K562 (cell line): Measurements from ENCODE around the gene WDFY2. TPM values are rescaled to one million over a fixed set of nuclear protein-coding genes. Genes with fewer than 3 reads are reported as not detected.

Experiments used
- ATAC-seq: fragments of 200-7000 bp; cut with Tn5 transposase; 3 replicates; pipeline ENCODE4 v1.9.1; 2020; ENCODE audit warnings: moderate library complexity
- BruUV-seq: library from RNA; stranded (reverse); fragments of 400-500 nt; replicated peaks from 2 replicates; lab custom pipeline; 2021; lab: Mats Ljungman, UMichigan
- CTCF ChIA-PET: fragments of 300-600 bp; formaldehyde crosslinking; extraction: SDS; loops from one replicate; lab custom pipeline; 2021; ENCODE audit warnings: low intra/inter-chr PET ratio; lab: Yijun Ruan, JAX
- POLR2A ChIA-PET: fragments of 300-600, 350-650 bp; sonication (Branson Sonifier 250); formaldehyde crosslinking; extraction: SDS; loops from one replicate; lab custom pipeline; 2021; ENCODE audit warnings: antibody characterized with exemption, inconsistent platforms; lab: Yijun Ruan, JAX
- DNase-seq, 4 experiments: peaks; one replicate each; pipeline versions ENCODE4 v3.0.0 to v3.0.0-alpha.2; 2011 to 2018; ENCODE audit warnings: low spot score in 3 of 4, mixed read lengths in 3 of 4; ENCODE audit errors: extremely low read depth in 1 of 4
- FAIRE-seq: peaks from 2 replicates; lab custom pipeline; 2011; peaks lifted over from hg19 to GRCh38; lab: Jason Lieb, UNC
- H2AFZ ChIP-seq: 2 replicates; pipeline ENCODE4 v1.6.0; 2011; ENCODE audit warnings: low read depth, low read length, control low read depth, inconsistent platforms
- H3K27ac ChIP-seq: fragments of 200-600 bp; 3 replicates; pipeline ENCODE4 v1.8.0; 2011; ENCODE audit warnings: low read depth, mild to moderate bottlenecking, control low read depth, inconsistent platforms, low read length, moderate library complexity, mixed read lengths; ENCODE audit errors: extremely low read depth
- H3K27me3 ChIP-seq, 2 experiments: fragments of 300-600 bp in 1 of 2; 2 replicates in 1 of 2; 3 replicates in 1 of 2; pipeline versions ENCODE4 v1.6.0 to v1.8.0; 2011; ENCODE audit warnings: inconsistent platforms in 2 of 2, low read length in 2 of 2, mild to moderate bottlenecking in 1 of 2, mixed read lengths in 1 of 2, moderate library complexity in 1 of 2; ENCODE audit not compliant: control insufficient read depth in 2 of 2, insufficient read depth in 2 of 2
- H3K36me3 ChIP-seq: fragments of 300-600 bp; 3 replicates; pipeline ENCODE4 v1.8.0; 2011; ENCODE audit warnings: mild to moderate bottlenecking, low read length, inconsistent platforms; ENCODE audit not compliant: control insufficient read depth, insufficient read depth
- H3K4me1 ChIP-seq, 2 experiments: fragments of 200-600 bp in 1 of 2; replicated peaks in 1 of 2; 2 replicates in 1 of 2; 3 replicates in 1 of 2; pipeline versions ENCODE4 v1.5.1 to v1.8.0; 2011; ENCODE audit warnings: inconsistent platforms in 2 of 2, low read length in 2 of 2, mild to moderate bottlenecking in 1 of 2, mixed read lengths in 1 of 2, moderate library complexity in 1 of 2; ENCODE audit not compliant: control insufficient read depth in 2 of 2, insufficient read depth in 2 of 2
- H3K4me2 ChIP-seq: 2 replicates; pipeline ENCODE4 v1.6.1; 2011; ENCODE audit warnings: low read length, control low read depth, inconsistent platforms, mixed read lengths; ENCODE audit not compliant: insufficient read depth
- H3K4me3 ChIP-seq: fragments of 200-600 bp; sonication (generic), shearing (Covaris generic); 2 replicates; pipeline ENCODE4 v1.5.1; 2016; ENCODE audit warnings: control low read depth, inconsistent platforms
- H3K79me2 ChIP-seq: fragments of 200-600 bp; 3 replicates; pipeline ENCODE4 v1.8.0; 2011; ENCODE audit warnings: low read length, inconsistent platforms; ENCODE audit not compliant: control insufficient read depth, insufficient read depth
- H3K9ac ChIP-seq, 2 experiments: 2 replicates each; pipeline versions ENCODE4 v1.6.0 to v1.6.1; 2011; ENCODE audit warnings: low read depth in 2 of 2, low read length in 2 of 2, control low read depth in 1 of 2, inconsistent platforms in 1 of 2, mild to moderate bottlenecking in 1 of 2, mixed read lengths in 1 of 2; ENCODE audit not compliant: insufficient read depth in 1 of 2
- H3K9me1 ChIP-seq: one replicate; pipeline ENCODE4 v1.6.0; 2011; ENCODE audit warnings: inconsistent platforms, mild to moderate bottlenecking, low read length, moderate library complexity; ENCODE audit not compliant: control insufficient read depth, insufficient read depth
- H3K9me3 ChIP-seq: replicated peaks from 2 replicates; pipeline ENCODE4 v1.5.1; 2011; ENCODE audit warnings: low read depth, low read length, inconsistent platforms; ENCODE audit not compliant: control insufficient read depth, insufficient read depth
- H4K20me1 ChIP-seq: replicated peaks from 2 replicates; pipeline ENCODE4 v1.6.1; 2011; ENCODE audit warnings: low read length, inconsistent platforms, mixed read lengths; ENCODE audit not compliant: control insufficient read depth, insufficient read depth
- CBX1 ChIP-seq: sonication (generic); IDR thresholded peaks from 2 replicates; pipeline ENCODE4 v1.6.1; 2016; ENCODE audit warnings: antibody characterized with exemption, low read depth, mild to moderate bottlenecking
- CEBPB ChIP-seq: fragments of 450-650 bp; IDR thresholded peaks from 2 replicates; pipeline ENCODE4 v1.6.1; 2016; ENCODE audit warnings: missing genetic modification characterization, missing compliant biosample characterization
- NFE2 ChIP-seq: IDR thresholded peaks from 2 replicates; pipeline ENCODE4 v1.6.1; 2014; ENCODE audit warnings: antibody characterized with exemption, low read depth
- TSHZ1 ChIP-seq: fragments of 250-450 bp; sonication (Bioruptor Pico); IDR thresholded peaks from 2 replicates; pipeline ENCODE4 v1.4.0; 2020; ENCODE audit warnings: mild to moderate bottlenecking, moderate library complexity
- U2AF1 ChIP-seq: fragments of 200-400 bp; formaldehyde crosslinking; optimal IDR thresholded peaks from 2 replicates; pipeline ENCODE3; 2017; ENCODE audit warnings: mild to moderate bottlenecking, low read depth, low read length, moderate library complexity
- ZBTB34 ChIP-seq: fragments of 250-450 bp; sonication (Bioruptor Pico); IDR thresholded peaks from 2 replicates; pipeline ENCODE4 v1.8.0; 2021; ENCODE audit warnings: mild to moderate bottlenecking, moderate library complexity
- ZNF263 ChIP-seq: sonication (generic); formaldehyde crosslinking; IDR thresholded peaks from 2 replicates; pipeline ENCODE4 v1.8.0; 2022; ENCODE audit warnings: mild to moderate bottlenecking, missing genetic modification reagents, borderline replicate concordance
- WGBS: fragments of 100-300 bp; shearing (Covaris generic); methylation state at CpG from one replicate; pipeline ENCODE4 v1.1.6; 2016; ENCODE audit warnings: low coverage, mixed read lengths; ENCODE audit not compliant: insufficient coverage; ENCODE audit errors: missing lambda C conversion rate; 5-methylcytosine and 5-hydroxymethylcytosine counted together
- in situ Hi-C: fragments of 300-500 bp; cut with MboI; formaldehyde crosslinking; loops from 4 replicates; pipeline ENCODE4 v1.15.0; 2018; ENCODE audit warnings: inconsistent platforms, mixed read lengths
- intact Hi-C: fragments of 100-400 bp; cut with micrococcal nuclease; formaldehyde crosslinking; loops from 2 replicates; pipeline ENCODE4 v1.14.2; 2022
- polyA plus RNA-seq, 8 experiments: library from polyadenylated mRNA; depleted of rRNA in 4 of 8; stranded (reverse) in 5 of 8; unstranded in 3 of 8; fragments of >200 nt; fragmentation: Nextera tagmentation in 2 of 8; fragmentation: Illumina TruSeq in 1 of 8; extraction: Ambion mirVana in 2 of 8; extraction: Trizol in 1 of 8; gene quantifications; 2 replicates each; pipeline versions ENCODE4 v1.2.1 to v1.2.3, GENCODE V29; 2011 to 2014; ENCODE audit warnings: inconsistent platforms in 1 of 8, missing spikeins in 1 of 8
- total RNA-seq, 7 experiments: library from RNA; depleted of rRNA in 6 of 7; stranded (reverse); fragments of >200 nt in 6 of 7; fragmentation: Illumina TruSeq in 2 of 7; extraction: Trizol in 2 of 7; gene quantifications; 2 replicates each; pipeline versions ENCODE4 v1.2.1 to v1.2.3, GENCODE V29; 2011 to 2021; ENCODE audit warnings: low replicate concordance in 1 of 7

The WDFY2 gene
- total and polyA plus RNA-seq, 9 of the 15 experiments (the other 6 are each of a cell fraction or from before 2014, with no cell fraction given): 0.66 to 6.4 (median 4.4) TPM

GRCh38 chr13:51553531-51553930, 30.7 kb upstream of the WDFY2 start:
- ATAC-seq (no peak), FAIRE-seq (no peak), DNase-seq (no peak)
- in situ Hi-C loops (no loop called here), intact Hi-C loops (no loop called here)
- Histone ChIP-seq H3K36me3 (no peaks in the 10 kb centered on the region), H3K9ac (no peak overlapping the region), H3K27ac (no peak overlapping the region), H3K9me3 (no peaks in the 10 kb centered on the region), H2AFZ (no peak overlapping the region), H3K4me1 (peaks cover 0 to 6% of the 10 kb centered on the region in 2 experiments; a peak in 4 of 5 replicates), H3K9me1 (no peaks in the 10 kb centered on the region), H3K79me2 (no peaks in the 10 kb centered on the region), H4K20me1 (no peaks in the 10 kb centered on the region), H3K4me3 (no peak overlapping the region), H3K4me2 (no peak overlapping the region), H3K27me3 (no peaks in the 10 kb centered on the region)
- ChIA-PET CTCF (no interaction called here), POLR2A (no interaction called here)
- 0 out of 2 replicates have a peak, but pooled peaks have one; percentile 26 for TF ChIP-seq CEBPB (tag)
- TF ChIP-seq CBX1: no peak
- 9% methylated on average over 2 of the region's 2 CpGs for WGBS
- no TSS peak for BruUV-seq

GRCh38 chr13:51556740-51557139, 27.5 kb upstream of the WDFY2 start:
- Histone ChIP-seq H3K79me2 (no peaks in the 10 kb centered on the region), H3K4me3 (no peak overlapping the region), H3K9me3 (no peaks in the 10 kb centered on the region), H3K36me3 (no peaks in the 10 kb centered on the region), H2AFZ (peak overlapping the region; percentile 39; the same call in 1 of the 2 replicates), H3K27ac (no peak overlapping the region), H3K4me2 (no peak overlapping the region), H3K9ac (no peak overlapping the region), H3K4me1 (no peaks in the 10 kb centered on the region; a peak in 2 of 5 replicates), H3K9me1 (no peaks in the 10 kb centered on the region), H4K20me1 (no peaks in the 10 kb centered on the region), H3K27me3 (no peaks in the 10 kb centered on the region)
- CTCF ChIA-PET: no interaction called here
- no TSS peak for BruUV-seq
- intact Hi-C loops: no loop called here
- 13% methylated on average over 4 of the region's 7 CpGs for WGBS
- ATAC-seq (no peak), DNase-seq (no peak), FAIRE-seq (no peak)
- POLR2A ChIA-PET: no interaction called here
- in situ Hi-C loops: no loop called here
- TF ChIP-seq ZNF263 (no peak), NFE2 (no peak), ZBTB34 (CRISPR knock-in tag) (no peak), TSHZ1 (CRISPR knock-in tag) (no peak), U2AF1 (no peak)
